K562 (cell line): Measurements from ENCODE around the gene INPP4B.

ENCODE experiments used
- CHD2 ChIP-seq: IDR thresholded peaks from 2 replicates; pipeline ENCODE4 v1.6.1; 2011; ENCODE audit warnings: low read depth, low read length
- CTCF ChIP-seq, 3 experiments: IDR thresholded peaks in 2 of 3; conservative IDR thresholded peaks in 1 of 3; 2 replicates each; pipeline ENCODE4 v1.5.1; 2011 to 2012; ENCODE audit warnings: low read length in 3 of 3, mild to moderate bottlenecking in 3 of 3, control low read depth in 2 of 3, improper control_type of control experiment in 1 of 3, inconsistent platforms in 1 of 3, low read depth in 1 of 3, mixed read lengths in 1 of 3, moderate library complexity in 1 of 3; ENCODE audit not compliant: insufficient read depth in 2 of 3
- POLR2AphosphoS5 ChIP-seq: IDR thresholded peaks from 2 replicates; pipeline ENCODE4 v1.6.1; 2011; ENCODE audit warnings: mild to moderate bottlenecking, low read depth, low read length, moderate library complexity; ENCODE audit not compliant: control insufficient read depth, insufficient read depth

- TF ChIP-seq CHD2, result no peak
- TF ChIP-seq CTCF (IDR thresholded peaks at IDR 0.05 in 2 of 3, conservative IDR thresholded peaks at IDR 0.05 in 1 of 3; ENCODE audit: insufficient read depth in 2 of 3, low read depth in 1 of 3, low read length in 3 of 3), result no peak
- TF ChIP-seq POLR2AphosphoS5, result no peak
Observed at GRCh38 chr4:142406499-142406835, 439.6 kb downstream of the INPP4B start.
